CD14-positive monocyte (primary cell): ENCODE results near the gene PTGDR2. TPM values are rescaled to one million over a fixed set of nuclear protein-coding genes. Genes with fewer than 3 reads are reported as not detected.

Experiments used
- DNase-seq, 3 donors: peaks; one replicate each; pipeline ENCODE4 v3.0.0-alpha.2; 2011 to 2022
- H2AFZ ChIP-seq: 2 replicates; pipeline ENCODE4 v1.6.0; 2012; ENCODE audit warnings: mild to moderate bottlenecking, low read depth, low read length, inconsistent platforms; ENCODE audit not compliant: insufficient read depth, poor library complexity, severe bottlenecking
- H3K27ac ChIP-seq, 2 donors: 1 replicate in 1 of 2; 2 replicates in 1 of 2; pipeline ENCODE4 v1.5.1; 2012 to 2013; ENCODE audit warnings: low read length in 2 of 2, control low read depth in 1 of 2, inconsistent platforms in 1 of 2, low read depth in 1 of 2, mild to moderate bottlenecking in 1 of 2
- H3K27me3 ChIP-seq, 2 donors: one replicate each; pipeline versions ENCODE4 v1.6.0 to v1.6.1; 2011 to 2013; ENCODE audit warnings: low read length in 2 of 2; ENCODE audit not compliant: control insufficient read depth in 2 of 2, insufficient read depth in 2 of 2
- H3K36me3 ChIP-seq, 2 donors: replicated peaks in 1 of 2; 1 replicate in 1 of 2; 2 replicates in 1 of 2; pipeline versions ENCODE4 v1.5.1 to v1.6.1; 2012 to 2013; ENCODE audit warnings: low read length in 2 of 2, control low read depth in 1 of 2, inconsistent platforms in 1 of 2, mild to moderate bottlenecking in 1 of 2; ENCODE audit not compliant: insufficient read depth in 2 of 2, control insufficient read depth in 1 of 2
- H3K4me1 ChIP-seq, 2 donors: 1 replicate in 1 of 2; 2 replicates in 1 of 2; pipeline versions ENCODE4 v1.5.1 to v1.6.1; 2012 to 2013; ENCODE audit warnings: low read length in 2 of 2, control low read depth in 1 of 2, inconsistent platforms in 1 of 2, mild to moderate bottlenecking in 1 of 2, moderate library complexity in 1 of 2; ENCODE audit not compliant: insufficient read depth in 2 of 2, control insufficient read depth in 1 of 2
- H3K4me2 ChIP-seq: replicated peaks from 2 replicates; pipeline ENCODE3; 2012; ENCODE audit warnings: low read length, moderate library complexity, mild to moderate bottlenecking; ENCODE audit not compliant: poor library complexity, severe bottlenecking; ENCODE audit errors: extremely low read depth
- H3K4me3 ChIP-seq, 3 experiments: fragments of 200-600 bp in 1 of 3; sonication (generic) in 1 of 3; replicated peaks in 1 of 3; 1 replicate in 2 of 3; 2 replicates in 1 of 3; pipeline ENCODE4 v1.5.1; 2011 to 2013; ENCODE audit warnings: low read length in 3 of 3, mild to moderate bottlenecking in 3 of 3, control low read depth in 2 of 3, low read depth in 2 of 3, inconsistent platforms in 1 of 3, moderate library complexity in 1 of 3
- H3K79me2 ChIP-seq: 2 replicates; pipeline ENCODE4 v1.6.0; 2012; ENCODE audit warnings: mild to moderate bottlenecking, control low read depth, inconsistent platforms, low read length, moderate library complexity; ENCODE audit not compliant: insufficient read depth
- H3K9ac ChIP-seq: 2 replicates; pipeline ENCODE4 v1.6.0; 2017; ENCODE audit warnings: low read length, mild to moderate bottlenecking; ENCODE audit not compliant: insufficient read depth, poor library complexity, severe bottlenecking
- H3K9me3 ChIP-seq, 2 donors: replicated peaks in 1 of 2; 1 replicate in 1 of 2; 2 replicates in 1 of 2; pipeline versions ENCODE4 v1.5.1 to v1.6.1; 2012 to 2013; ENCODE audit warnings: low read length in 2 of 2, control low read depth in 1 of 2; ENCODE audit not compliant: control insufficient read depth in 1 of 2, insufficient read depth in 1 of 2
- H4K20me1 ChIP-seq: 2 replicates; pipeline ENCODE4 v1.6.0; 2012; ENCODE audit warnings: mild to moderate bottlenecking, low read length, control low read depth, moderate library complexity; ENCODE audit not compliant: insufficient read depth
- H3K27ac Mint-ChIP-seq, 7 donors: one replicate each; pipeline ENCODE4 v1.8.0; 2020; ENCODE audit warnings: mild to moderate bottlenecking in 7 of 7, mixed read lengths in 7 of 7, moderate library complexity in 6 of 7, inconsistent platforms in 2 of 7
- H3K27me3 Mint-ChIP-seq, 3 donors: one replicate each; pipeline ENCODE4 v1.8.0; 2021 to 2022; ENCODE audit warnings: low read depth in 3 of 3, mild to moderate bottlenecking in 3 of 3, mixed read lengths in 3 of 3, moderate library complexity in 3 of 3, inconsistent platforms in 1 of 3
- H3K36me3 Mint-ChIP-seq, 2 donors: one replicate each; pipeline ENCODE4 v1.8.0; 2020; ENCODE audit warnings: mixed read lengths in 2 of 2, inconsistent platforms in 1 of 2, mild to moderate bottlenecking in 1 of 2
- H3K4me1 Mint-ChIP-seq: one replicate; pipeline ENCODE4 v1.8.0; 2020; ENCODE audit warnings: mild to moderate bottlenecking, mixed read lengths
- H3K4me3 Mint-ChIP-seq, 2 donors: one replicate each; pipeline ENCODE4 v1.8.0; 2020; ENCODE audit warnings: mild to moderate bottlenecking in 2 of 2, mixed read lengths in 2 of 2, moderate library complexity in 1 of 2
- H3K9me3 Mint-ChIP-seq, 7 donors: one replicate each; pipeline ENCODE4 v1.8.0; 2020 to 2022; ENCODE audit warnings: mixed read lengths in 7 of 7, mild to moderate bottlenecking in 6 of 7, moderate library complexity in 6 of 7, inconsistent platforms in 2 of 7
- CTCF ChIP-seq: fragments of 200-600 bp; IDR thresholded peaks from one replicate; pipeline ENCODE4 v1.8.0; 2022; ENCODE audit warnings: antibody characterized with exemption, mild to moderate bottlenecking
- WGBS: methylation state at CpG from one replicate; pipeline ENCODE4 v1.1.5; 2013; ENCODE audit warnings: missing lambda C conversion rate; ENCODE audit not compliant: insufficient coverage; 5-methylcytosine and 5-hydroxymethylcytosine counted together
- intact Hi-C, 2 donors: fragments of 100-400 bp; cut with micrococcal nuclease; formaldehyde crosslinking; loops; one replicate each; pipeline versions ENCODE4 v1.15.0 to v1.15.1; 2023
- polyA plus RNA-seq, 3 donors: library from polyadenylated mRNA; depleted of rRNA in 1 of 3; unstranded in 2 of 3; stranded (reverse) in 1 of 3; fragments of 300-500 nt in 2 of 3; fragments of >200 nt in 1 of 3; fragmentation: Illumina TruSeq in 2 of 3; gene quantifications; 1 replicate in 2 of 3; 2 replicates in 1 of 3; pipeline ENCODE4 v1.2.3, GENCODE V29; 2012 to 2021

PTGDR2 gene
- polyA plus RNA-seq, 3 donors = 0.32 to 0.65 (median 0.46) TPM

GRCh38 chr11:60879104-60879503 is 23.4 kb upstream of the PTGDR2 start:
- Histone ChIP-seq H3K4me3 (no peak overlapping the region), H3K4me1 (no peaks in the 10 kb centered on the region), H4K20me1 (no peaks in the 10 kb centered on the region), H3K27me3 (no peaks in the 10 kb centered on the region), H3K27ac (no peak overlapping the region), H2AFZ (no peak overlapping the region), H3K9me3 (no peaks in the 10 kb centered on the region), H3K36me3 (peaks cover 14 to 36% of the 10 kb centered on the region in 2 donors), H3K9ac (no peak overlapping the region), H3K79me2 (no peaks in the 10 kb centered on the region), H3K4me2 (no peak overlapping the region)
- intact Hi-C loops = no loop called here
- Mint-ChIP-seq H3K36me3 (peaks cover 47 to 52% of the 10 kb centered on the region in 2 donors), H3K4me3 (no peak overlapping the region), H3K27ac (no peak overlapping the region), H3K27me3 (peaks cover 0 to 3% (median 0%) of the 10 kb centered on the region in 3 donors), H3K9me3 (no peaks in the 10 kb centered on the region), H3K4me1 (no peaks in the 10 kb centered on the region)
- no peak for TF ChIP-seq CTCF
- WGBS = no CpG with 5 or more reads among the region's 1 CpG
- no peak for DNase-seq

- peaks cover under 1% of the 10 kb centered on the region for H3K4me1 Mint-ChIP-seq
- H3K9ac ChIP-seq = no peak overlapping the region
Measured at GRCh38 chr11:60878245-60879101, 22.7 kb upstream of the PTGDR2 start.

More at GRCh38 chr11:60878245-60879101, 22.7 kb upstream of the PTGDR2 start:
- Histone ChIP-seq H3K79me2 (no peaks in the 10 kb centered on the region), H3K9me3 (no peaks in the 10 kb centered on the region), H3K4me2 (no peak overlapping the region), H3K4me3 (no peak overlapping the region), H4K20me1 (no peaks in the 10 kb centered on the region), H3K4me1 (peaks cover 0 to under 1% of the 10 kb centered on the region in 2 donors), H3K27ac (no peak overlapping the region), H3K36me3 (peaks cover 14 to 36% of the 10 kb centered on the region in 2 donors), H3K27me3 (no peaks in the 10 kb centered on the region), H2AFZ (no peak overlapping the region)
- H3K4me3 Mint-ChIP-seq = no peak overlapping the region
- peaks cover 42 to 49% of the 10 kb centered on the region in 2 donors for H3K36me3 Mint-ChIP-seq
- H3K27ac Mint-ChIP-seq = peak overlapping the region in 1 of 7 donors; percentile 30
- H3K9me3 Mint-ChIP-seq = no peaks in the 10 kb centered on the region
- peaks cover 0 to 3% (median 0%) of the 10 kb centered on the region in 3 donors for H3K27me3 Mint-ChIP-seq
- intact Hi-C loops = no loop called here
- WGBS = 90% methylated on average over 1 of the region's 5 CpGs
- DNase-seq = no peak
- TF ChIP-seq CTCF = no peak
